Astrocyte of the cerebellum (primary cell): ENCODE measurements around the gene KRT79.

Source experiments
- DNase-seq: peaks from one replicate; pipeline ENCODE4 v3.0.0-alpha.2; 2011; ENCODE audit warnings: low read depth
- H3K4me3 ChIP-seq: 2 replicates; pipeline ENCODE4 v1.5.1; 2011; ENCODE audit warnings: mild to moderate bottlenecking, low read depth, low read length, moderate library complexity
- in situ Hi-C: cut with HindIII; loops from 2 replicates; pipeline ENCODE4 v1.10.0; 2017; ENCODE audit warnings: low sequenced_read_pairs
- TF ChIP-seq, protein P1 (sequence below): IDR thresholded peaks from 2 replicates; pipeline ENCODE4 v1.5.1; 2012; ENCODE audit warnings: low read length, low read depth, moderate library complexity, mild to moderate bottlenecking; ENCODE audit errors: missing control alignments

The KRT79 gene

GRCh38 chr12:52799505-52800211, 34.5 kb downstream of the KRT79 start:
- DNase-seq = no peak
- in situ Hi-C loops = no loop called here
- TF ChIP-seq, protein P1, sequence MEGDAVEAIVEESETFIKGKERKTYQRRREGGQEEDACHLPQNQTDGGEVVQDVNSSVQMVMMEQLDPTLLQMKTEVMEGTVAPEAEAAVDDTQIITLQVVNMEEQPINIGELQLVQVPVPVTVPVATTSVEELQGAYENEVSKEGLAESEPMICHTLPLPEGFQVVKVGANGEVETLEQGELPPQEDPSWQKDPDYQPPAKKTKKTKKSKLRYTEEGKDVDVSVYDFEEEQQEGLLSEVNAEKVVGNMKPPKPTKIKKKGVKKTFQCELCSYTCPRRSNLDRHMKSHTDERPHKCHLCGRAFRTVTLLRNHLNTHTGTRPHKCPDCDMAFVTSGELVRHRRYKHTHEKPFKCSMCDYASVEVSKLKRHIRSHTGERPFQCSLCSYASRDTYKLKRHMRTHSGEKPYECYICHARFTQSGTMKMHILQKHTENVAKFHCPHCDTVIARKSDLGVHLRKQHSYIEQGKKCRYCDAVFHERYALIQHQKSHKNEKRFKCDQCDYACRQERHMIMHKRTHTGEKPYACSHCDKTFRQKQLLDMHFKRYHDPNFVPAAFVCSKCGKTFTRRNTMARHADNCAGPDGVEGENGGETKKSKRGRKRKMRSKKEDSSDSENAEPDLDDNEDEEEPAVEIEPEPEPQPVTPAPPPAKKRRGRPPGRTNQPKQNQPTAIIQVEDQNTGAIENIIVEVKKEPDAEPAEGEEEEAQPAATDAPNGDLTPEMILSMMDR = no peak
- H3K4me3 ChIP-seq = no peak overlapping the region

GRCh38 chr12:52798671-52799504, 35.2 kb downstream of the KRT79 start:
- DNase-seq = no peak
- H3K4me3 ChIP-seq = no peak overlapping the region
- in situ Hi-C loops = no loop called here

DNA sequence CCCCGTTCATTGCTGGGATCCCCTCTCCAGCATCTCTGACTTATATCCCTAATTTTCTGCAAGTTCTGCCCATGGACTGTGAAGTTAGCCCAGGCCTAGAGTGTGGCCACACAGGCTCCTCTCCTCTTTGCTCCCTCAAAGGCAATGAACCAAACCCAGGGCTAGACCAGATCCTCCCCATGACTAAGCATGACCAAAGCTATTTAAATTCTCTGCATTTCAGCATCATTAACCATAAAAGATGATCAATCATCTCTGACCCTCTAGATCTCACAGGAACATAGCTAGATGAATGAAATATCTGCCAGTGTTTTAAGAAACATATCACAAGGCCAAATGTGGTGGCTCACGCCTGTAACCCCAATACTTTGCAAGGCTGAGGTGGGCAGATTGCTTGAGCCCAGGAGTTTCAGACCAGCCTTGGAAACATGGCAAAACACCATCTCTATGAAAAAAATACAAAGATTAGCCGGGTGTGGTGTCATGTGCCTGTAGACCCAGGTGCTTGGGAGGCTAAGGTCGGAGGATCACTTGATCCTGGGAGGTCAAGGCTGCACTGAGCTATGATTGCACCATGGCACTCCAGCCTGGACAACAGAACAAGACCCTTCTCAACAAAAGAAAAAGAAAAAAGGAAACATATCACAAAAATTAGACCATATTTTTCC, 36.0 kb downstream of the KRT79 start:
- in situ Hi-C loops = no loop called here
- H3K4me3 ChIP-seq = no peak overlapping the region
- TF ChIP-seq, protein P1 = no peak
- peak; percentile 8 for DNase-seq

More at GRCh38 chr12:52798671-52799504, 35.2 kb downstream of the KRT79 start:
- TF ChIP-seq, protein P1 = no peak

DNA sequence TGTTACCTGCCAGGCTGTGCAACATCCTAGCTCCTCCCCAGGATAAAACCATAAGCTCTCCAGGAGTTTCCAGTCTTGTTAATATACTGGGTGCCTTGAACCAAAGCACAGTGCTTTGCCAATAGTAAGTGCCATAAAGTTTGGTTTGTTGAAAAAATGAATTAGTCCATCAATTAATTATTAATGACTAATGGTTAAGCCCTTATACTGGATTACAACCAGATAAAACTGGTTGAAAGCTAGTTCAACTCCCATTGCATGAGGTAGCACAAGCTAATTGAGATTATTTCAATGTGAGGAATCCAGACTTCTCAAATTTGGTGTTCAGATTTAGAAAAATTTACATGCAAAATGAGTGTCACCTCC, 36.6 kb downstream of the KRT79 start:
- no peak for DNase-seq
- no peak overlapping the region for H3K4me3 ChIP-seq
- in situ Hi-C loops = no loop called here
- TF ChIP-seq, protein P1 = no peak

GRCh38 chr12:52796839-52797528, 37.1 kb downstream of the KRT79 start:
- in situ Hi-C loops = no loop called here
- TF ChIP-seq, protein P1 = no peak
- no peak overlapping the region for H3K4me3 ChIP-seq
- DNase-seq = no peak

GRCh38 chr12:52796429-52796794, 37.7 kb downstream of the KRT79 start:
- TF ChIP-seq, protein P1 = no peak
- in situ Hi-C loops = no loop called here
- DNase-seq = no peak
- no peak overlapping the region for H3K4me3 ChIP-seq
